GM19193 (cell line): Measurements from ENCODE around the gene TFAM.

Experiments
- POLR2A ChIP-seq: IDR thresholded peaks from 4 replicates; pipeline ENCODE4 v1.6.1; 2011; ENCODE audit not compliant: insufficient read depth, insufficient read length; ENCODE audit errors: extremely low read depth

The TFAM gene

DNA sequence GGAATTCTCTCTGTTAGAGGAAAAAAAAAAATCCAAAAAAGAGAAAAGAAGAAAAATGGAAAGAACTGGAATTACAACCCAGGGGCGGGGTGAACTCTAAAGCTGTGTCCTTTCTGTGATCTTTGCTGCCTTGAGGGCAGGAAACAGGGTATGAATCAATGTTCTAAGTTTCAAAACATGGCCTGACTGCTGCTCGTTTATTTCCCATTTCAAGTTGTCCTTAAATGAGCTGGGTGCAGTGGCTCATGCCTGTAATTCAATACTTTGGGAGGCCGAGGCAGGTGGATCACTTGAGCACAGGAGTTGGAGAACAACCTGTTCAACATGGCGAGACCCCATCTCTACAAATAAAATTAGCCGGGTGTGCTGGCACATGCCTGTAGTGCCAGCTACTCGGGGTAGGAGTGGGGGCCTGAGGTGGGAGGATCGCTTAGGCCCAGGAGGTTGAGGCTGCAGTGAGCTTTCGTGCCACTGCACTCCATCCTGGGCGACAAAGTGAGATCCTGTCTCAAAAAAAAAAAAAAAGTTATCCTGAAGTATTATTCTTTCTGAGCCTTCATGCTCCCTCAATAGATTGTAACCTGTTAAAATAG, 24.7 kb upstream of the TFAM start:
- no peak for TF ChIP-seq POLR2A

DNA sequence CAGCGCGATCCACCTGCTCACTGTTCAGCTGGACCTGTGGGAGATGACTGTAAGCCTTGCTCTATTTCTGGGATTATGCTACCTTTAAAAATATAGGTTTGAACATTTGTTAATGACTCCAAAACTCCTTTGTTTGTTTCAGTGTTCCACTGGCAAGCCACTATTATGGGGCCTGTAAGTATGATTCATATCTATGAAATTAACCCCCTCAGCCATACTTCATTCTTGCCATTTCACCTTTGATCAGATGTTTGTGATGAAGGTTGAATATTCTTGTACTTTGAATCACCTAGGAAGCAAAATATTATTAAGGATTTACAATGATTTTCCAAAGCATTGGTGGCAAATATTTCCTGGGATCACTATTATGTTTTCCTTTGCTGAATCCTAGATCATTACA, 23.9 kb upstream of the TFAM start:
- TF ChIP-seq POLR2A, result no peak

GRCh38 chr10:58362027-58362789, 23.0 kb upstream of the TFAM start:
- no peak for TF ChIP-seq POLR2A

DNA sequence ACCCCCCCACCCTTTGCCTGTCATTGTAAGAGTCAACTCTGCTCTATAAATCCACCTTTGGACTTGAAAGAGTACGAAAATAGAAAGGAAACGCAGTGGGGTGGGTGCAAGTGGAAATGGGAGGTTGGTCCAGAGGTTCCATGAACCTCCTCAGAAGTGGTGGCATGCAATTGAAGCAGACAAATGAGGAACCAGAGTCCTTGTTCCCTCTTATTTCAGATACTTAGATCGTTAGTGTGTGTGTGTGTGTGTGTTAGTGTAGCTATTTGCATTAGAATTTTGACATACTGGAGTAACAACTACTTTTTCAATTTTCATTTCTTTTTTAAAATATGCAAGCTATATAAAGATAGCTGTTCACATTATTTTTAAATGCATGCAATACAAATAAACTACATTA, 18.1 kb upstream of the TFAM start:
- TF ChIP-seq POLR2A, result no peak

DNA sequence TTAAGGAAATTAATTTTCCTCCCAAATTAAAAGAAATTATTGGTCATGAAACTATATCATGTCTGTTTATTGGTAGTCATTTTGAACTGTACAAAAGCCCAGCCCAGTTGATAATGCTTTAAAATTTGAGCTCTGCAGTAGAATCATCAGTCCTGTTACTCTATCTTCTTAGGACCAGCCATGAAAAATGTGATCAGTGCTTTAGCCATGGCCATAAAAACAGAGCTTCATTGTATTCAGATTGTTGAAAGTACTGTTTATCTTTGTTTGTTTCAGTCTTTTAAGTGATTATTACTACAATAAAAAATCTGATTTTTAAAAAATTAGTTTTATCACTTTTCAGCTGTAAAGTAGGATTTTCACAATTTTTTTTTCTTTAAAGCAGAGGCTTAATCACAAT, 13.7 kb upstream of the TFAM start:
- no peak for TF ChIP-seq POLR2A

DNA sequence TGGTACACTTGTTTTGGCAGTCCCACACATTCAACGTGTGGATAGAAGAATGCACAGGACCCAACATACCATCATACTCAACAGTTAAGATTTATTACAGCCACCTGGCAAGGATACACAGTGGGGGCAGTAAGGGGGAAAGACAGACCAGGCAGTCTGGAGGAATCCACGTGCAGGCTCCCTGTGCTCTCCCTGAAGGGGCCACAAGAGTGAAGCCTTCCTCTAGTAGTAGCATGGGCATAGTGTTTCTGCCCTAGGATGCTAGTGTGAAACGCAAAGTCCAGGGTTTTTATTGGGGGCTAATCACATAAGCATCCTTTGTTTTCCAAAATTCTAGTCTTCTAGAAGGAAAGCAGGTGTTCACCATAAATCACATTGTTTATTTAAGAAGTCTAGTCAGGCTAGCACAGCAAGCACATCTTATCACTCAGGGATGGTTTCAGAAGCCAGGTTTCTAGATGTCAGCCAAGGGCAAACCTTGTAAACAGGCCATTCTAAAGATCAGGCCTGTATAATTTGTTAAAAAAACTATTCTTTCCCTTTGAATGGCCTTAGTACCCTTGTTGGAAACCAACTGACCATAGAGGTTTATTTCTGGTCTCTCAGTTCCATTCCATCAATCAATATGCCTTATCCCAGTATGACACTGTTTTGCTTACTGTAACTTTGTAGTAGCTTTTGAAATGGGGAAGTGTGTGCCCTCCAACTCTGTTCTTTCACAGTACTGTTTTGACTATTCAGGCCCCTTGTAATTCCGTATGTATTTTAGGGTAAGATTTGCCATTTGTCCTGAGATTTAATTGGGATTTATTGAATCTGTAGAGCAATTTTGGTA, 12.4 kb upstream of the TFAM start:
- no peak for TF ChIP-seq POLR2A

DNA sequence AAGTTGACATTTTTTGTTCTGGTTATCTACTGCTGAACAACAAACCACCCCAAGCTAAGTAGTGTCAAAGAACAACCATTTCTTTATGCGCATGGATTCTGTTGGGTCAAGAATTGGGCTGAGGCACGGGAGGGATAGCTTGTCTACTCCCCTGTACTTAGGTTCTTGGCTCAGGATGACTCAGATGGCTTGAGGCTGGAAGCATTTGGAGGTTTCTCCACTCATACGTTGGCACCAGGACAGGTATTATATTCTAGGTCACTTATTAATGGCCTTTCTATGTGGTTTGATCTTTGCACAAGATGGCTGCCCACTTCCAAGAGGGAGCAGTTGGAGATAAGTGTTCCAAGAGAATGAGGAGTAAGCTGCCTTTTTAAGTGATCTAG, 11.8 kb upstream of the TFAM start:
- no peak for TF ChIP-seq POLR2A

DNA sequence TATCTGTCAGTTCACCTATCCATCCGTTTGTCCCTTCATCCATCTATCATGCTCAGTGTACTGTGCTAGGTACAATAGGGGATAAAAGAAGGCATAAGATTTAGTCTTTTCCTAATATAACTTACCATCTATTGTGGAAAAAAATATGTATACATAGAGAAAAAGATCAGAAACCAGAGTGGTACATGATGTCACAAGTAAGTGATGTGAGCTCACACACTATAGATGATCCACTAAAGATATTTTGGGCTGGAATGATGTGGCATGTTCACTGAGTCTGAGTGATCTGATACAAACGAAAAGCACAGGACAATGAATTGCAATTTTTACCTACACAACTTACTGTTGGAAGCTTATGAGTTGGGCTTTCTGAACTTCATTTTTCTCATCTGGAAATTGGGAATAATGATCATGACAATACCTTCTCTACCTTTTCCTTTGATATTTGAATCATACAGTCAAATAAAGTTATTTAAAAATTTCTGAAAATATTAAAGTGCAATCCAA, 2.7 kb upstream of the TFAM start:
- TF ChIP-seq POLR2A, result no peak

- TF ChIP-seq POLR2A, result no peak
Observed at GRCh38 chr10:58384095-58384494, 1.1 kb upstream of the TFAM start.

- no peak for TF ChIP-seq POLR2A
Observed at GRCh38 chr10:58384544-58384998, 639 bp upstream of the TFAM start.

- TF ChIP-seq POLR2A, result no peak
Observed at GRCh38 chr10:58385784-58386112, 538 bp downstream of the TFAM start.

- TF ChIP-seq POLR2A, result no peak
Observed at GRCh38 chr10:58389024-58389423, 3.8 kb downstream of the TFAM start.

DNA sequence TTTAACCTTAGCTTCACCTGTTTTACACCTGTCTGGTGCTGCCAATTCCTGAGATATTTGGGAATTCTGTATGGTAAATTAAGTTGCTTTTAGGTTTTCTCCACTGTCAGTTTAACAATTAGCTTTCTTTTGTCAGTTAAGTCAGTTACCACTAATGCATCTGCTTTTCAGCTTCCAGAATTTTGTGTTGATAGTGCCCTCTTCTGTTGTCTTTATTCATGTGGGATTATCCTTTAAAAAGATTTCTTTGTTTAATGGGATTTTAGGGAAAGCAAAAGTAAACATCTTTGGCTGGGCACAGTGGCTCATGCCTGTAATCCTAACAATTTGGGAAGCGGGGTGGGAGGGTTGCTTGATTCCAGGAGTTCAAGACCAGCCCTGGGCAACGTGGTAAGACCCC, 8.1 kb downstream of the TFAM start:
- TF ChIP-seq POLR2A, result no peak

- TF ChIP-seq POLR2A, result no peak
Observed at GRCh38 chr10:58394471-58394870, 9.3 kb downstream of the TFAM start.

- no peak for TF ChIP-seq POLR2A
Observed at GRCh38 chr10:58396057-58396456, 10.8 kb downstream of the TFAM start.
